ENCODE measurements around the gene AHR. TPM values are rescaled to one million over a fixed set of nuclear protein-coding genes. Genes with fewer than 3 reads are reported as not detected.
"Not testable (repeated sequence)": the region's sequence is repeated elsewhere in the genome, so short reads cannot be mapped to it uniquely, and the experiment has no call there.

The AHR gene
- total RNA-seq, 2 donors from 2014 or later = 44.1 to 56.1 TPM

GRCh38 chr7:17353650-17354419 is 55.4 kb downstream of the AHR start:
- ATAC-seq; H3K27ac Mint-ChIP-seq; DNase-seq (ENCODE audit: low spot score in 2 of 2): not testable (repeated sequence)
- Mint-ChIP-seq H3K36me3 (peaks cover 36 to 40% of the 10 kb centered on the region in 2 donors), H3K9me3 (peaks cover 13 to 33% of the 10 kb centered on the region in 2 donors)

GRCh38 chr7:17354473-17354872 is 56.0 kb downstream of the AHR start:
- peaks cover 34 to 36% of the 10 kb centered on the region in 2 donors for H3K36me3 Mint-ChIP-seq
- DNase-seq (ENCODE audit: low spot score in 2 of 2) (no peak), ATAC-seq (no peak)
- H3K27ac Mint-ChIP-seq = peak overlapping the region in 1 of 2 donors; percentile 51
- H3K9me3 Mint-ChIP-seq = peaks cover 13 to 33% of the 10 kb centered on the region in 2 donors

- ATAC-seq (no peak), DNase-seq (ENCODE audit: low spot score in 2 of 2) (no peak)
- Mint-ChIP-seq H3K9me3 (peaks cover 13 to 33% of the 10 kb centered on the region in 2 donors), H3K27ac (peak overlapping the region in 1 of 2 donors; percentile 51), H3K36me3 (peaks cover 28 to 36% of the 10 kb centered on the region in 2 donors)
Measured at GRCh38 chr7:17355050-17355449, 56.6 kb downstream of the AHR start.

- Mint-ChIP-seq H3K36me3 (peaks cover 4 to 12% of the 10 kb centered on the region in 2 donors), H3K27ac (no peak overlapping the region), H3K9me3 (peaks cover 5 to 9% of the 10 kb centered on the region in 2 donors)
- DNase-seq (ENCODE audit: low spot score in 2 of 2) (no peak), ATAC-seq (no peak)
Measured at GRCh38 chr7:17357952-17358351, 59.5 kb downstream of the AHR start.

- ATAC-seq (no peak), DNase-seq (ENCODE audit: low spot score in 2 of 2) (no peak)
- no peak overlapping the region for H3K27ac Mint-ChIP-seq
- H3K36me3 Mint-ChIP-seq = peaks cover 0 to 4% of the 10 kb centered on the region in 2 donors
- H3K9me3 Mint-ChIP-seq = peaks cover 4% of the 10 kb centered on the region in 2 donors
Measured at GRCh38 chr7:17359610-17360009, 61.2 kb downstream of the AHR start.

- H3K36me3 Mint-ChIP-seq = peaks cover 0 to 4% of the 10 kb centered on the region in 2 donors
- DNase-seq (ENCODE audit: low spot score in 2 of 2) = no peak
- H3K27ac Mint-ChIP-seq = no peak overlapping the region
- ATAC-seq = no peak
- H3K9me3 Mint-ChIP-seq = no peaks in the 10 kb centered on the region
Measured at GRCh38 chr7:17362439-17363105, 64.1 kb downstream of the AHR start.

- Mint-ChIP-seq H3K27ac (no peak overlapping the region), H3K9me3 (no peaks in the 10 kb centered on the region), H3K36me3 (no peaks in the 10 kb centered on the region)
- ATAC-seq (no peak), DNase-seq (ENCODE audit: low spot score in 2 of 2) (no peak)
Measured at GRCh38 chr7:17364671-17365070, 66.2 kb downstream of the AHR start.

- no peaks in the 10 kb centered on the region for H3K36me3 Mint-ChIP-seq
- DNase-seq (ENCODE audit: low spot score in 2 of 2) (no peak), ATAC-seq (no peak)
- no peaks in the 10 kb centered on the region for H3K9me3 Mint-ChIP-seq
- no peak overlapping the region for H3K27ac Mint-ChIP-seq
Measured at GRCh38 chr7:17365775-17366174, 67.3 kb downstream of the AHR start.

GRCh38 chr7:17367502-17367901 is 69.0 kb downstream of the AHR start:
- Mint-ChIP-seq H3K36me3 (no peaks in the 10 kb centered on the region), H3K9me3 (no peaks in the 10 kb centered on the region), H3K27ac (no peak overlapping the region)
- DNase-seq (ENCODE audit: low spot score in 2 of 2) (no peak), ATAC-seq (no peak)

- DNase-seq (ENCODE audit: low spot score in 2 of 2) (no peak), ATAC-seq (no peak)
- no peak overlapping the region for H3K27ac Mint-ChIP-seq
- H3K9me3 Mint-ChIP-seq = no peaks in the 10 kb centered on the region
- no peaks in the 10 kb centered on the region for H3K36me3 Mint-ChIP-seq
Measured at GRCh38 chr7:17368856-17369524, 70.5 kb downstream of the AHR start.

- H3K27ac Mint-ChIP-seq = no peak overlapping the region
- no peaks in the 10 kb centered on the region for H3K9me3 Mint-ChIP-seq
- H3K36me3 Mint-ChIP-seq = no peaks in the 10 kb centered on the region
- no peak for ATAC-seq
- DNase-seq (ENCODE audit: low spot score in 2 of 2) = no peak
Measured at GRCh38 chr7:17369691-17370426, 71.4 kb downstream of the AHR start.

GRCh38 chr7:17370901-17371585 is 72.6 kb downstream of the AHR start:
- no peaks in the 10 kb centered on the region for H3K36me3 Mint-ChIP-seq
- no peaks in the 10 kb centered on the region for H3K9me3 Mint-ChIP-seq
- no peak overlapping the region for H3K27ac Mint-ChIP-seq
- no peak for DNase-seq (ENCODE audit: low spot score in 2 of 2)
- ATAC-seq = no peak

GRCh38 chr7:17371671-17372524 is 73.4 kb downstream of the AHR start:
- H3K27ac Mint-ChIP-seq = no peak overlapping the region
- no peaks in the 10 kb centered on the region for H3K9me3 Mint-ChIP-seq
- no peaks in the 10 kb centered on the region for H3K36me3 Mint-ChIP-seq
- ATAC-seq = peak in 1 of 2 donors; percentile 58
- DNase-seq (ENCODE audit: low spot score in 2 of 2) = no peak

- Mint-ChIP-seq H3K27ac (no peak overlapping the region), H3K36me3 (no peaks in the 10 kb centered on the region), H3K9me3 (no peaks in the 10 kb centered on the region)
- ATAC-seq = no peak
- DNase-seq (ENCODE audit: low spot score in 2 of 2) = no peak
Measured at GRCh38 chr7:17374157-17374556, 75.7 kb downstream of the AHR start.

GRCh38 chr7:17374654-17375053 is 76.2 kb downstream of the AHR start:
- H3K36me3 Mint-ChIP-seq = no peaks in the 10 kb centered on the region

More at GRCh38 chr7:17374654-17375053, 76.2 kb downstream of the AHR start:
- DNase-seq (ENCODE audit: low spot score in 2 of 2) (no peak), ATAC-seq (no peak)
- Mint-ChIP-seq H3K9me3 (no peaks in the 10 kb centered on the region), H3K27ac (no peak overlapping the region)

Data from activated naive CD4-positive, alpha-beta T cell treated with anti-CD3 and anti-CD28 coated beads, Interleukin-2, amount 50 U/mL, for 72 hours (primary cell).